NCI-H446 (cell line): ENCODE measurements around the gene SLC9C1.

Source experiments
- DNase-seq, 2 experiments: peaks; one replicate each; lab custom pipeline; 2025; lab: John Stamatoyannopoulos, UW

SLC9C1 gene

DNA sequence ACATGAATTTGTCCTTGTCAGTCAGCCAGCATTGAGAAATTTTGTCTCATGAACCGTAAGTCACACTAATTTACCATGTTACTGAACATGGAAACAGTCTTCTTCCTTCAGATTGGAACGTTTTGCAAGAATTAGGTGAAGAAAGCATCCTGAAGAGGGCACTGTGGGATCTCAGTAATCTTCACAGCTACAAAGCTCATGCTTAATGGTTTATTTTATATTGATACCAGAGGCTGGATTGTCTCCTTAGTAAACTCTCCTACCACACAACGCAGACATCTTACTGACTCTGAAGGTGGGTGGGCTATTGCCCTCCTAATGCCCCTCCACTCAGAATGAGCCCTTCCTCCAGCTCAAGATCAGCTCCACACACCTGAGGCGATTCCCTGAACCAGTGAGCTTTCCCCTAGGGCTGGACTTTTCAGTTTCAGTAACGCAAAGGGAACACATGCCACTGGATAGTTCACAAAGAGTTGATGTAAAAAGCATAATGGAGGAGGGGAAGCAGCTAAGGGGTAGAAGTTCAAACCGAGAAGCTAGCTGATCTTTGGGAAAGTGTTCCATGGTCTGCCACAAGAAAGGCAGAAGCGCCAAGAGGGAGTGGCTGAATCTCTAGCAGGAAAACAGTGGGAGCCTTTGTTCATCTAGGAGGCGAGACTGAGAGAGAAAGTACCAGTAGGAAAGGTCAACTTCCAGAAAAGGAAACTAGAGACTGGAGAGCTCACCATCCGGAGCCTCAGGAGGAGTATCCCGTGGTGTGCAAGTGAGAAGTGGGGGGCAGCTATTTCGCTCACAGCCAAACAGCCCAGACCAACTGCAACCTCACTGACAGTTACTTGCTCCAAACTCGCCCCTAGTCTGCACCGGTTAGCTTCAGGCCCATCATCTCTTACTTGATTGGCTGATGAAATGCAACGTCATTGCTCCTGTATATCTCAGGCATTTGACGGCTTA is at the start of gene SLC9C1:
Gene SLC9C1, minus strand, starts transcription at position 849 of the 954 bp plus-strand sequence. CDS start 7,425 bp downstream, outside the sequence.
- peak; percentile 19 to 49 for DNase-seq

DNA sequence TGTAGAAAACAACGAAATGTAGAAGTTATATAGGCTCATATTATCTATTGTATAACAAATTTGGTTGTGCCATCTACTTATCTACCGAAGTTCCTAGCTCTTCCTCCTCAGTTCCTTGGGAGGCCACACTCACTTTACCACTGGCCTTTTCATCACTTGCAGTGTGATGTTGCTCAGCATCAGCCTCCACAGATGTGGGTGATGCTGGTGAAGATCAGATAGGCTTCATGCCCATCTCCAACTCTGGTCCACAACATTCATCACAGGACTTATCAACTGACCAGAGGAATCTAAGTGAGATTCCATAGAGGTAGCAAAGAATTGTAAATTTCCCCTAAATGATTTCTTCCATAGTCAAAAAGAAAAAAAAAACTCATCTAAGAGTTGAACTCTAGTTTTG is 47.4 kb upstream of the SLC9C1 start:
- DNase-seq: no peak

DNA sequence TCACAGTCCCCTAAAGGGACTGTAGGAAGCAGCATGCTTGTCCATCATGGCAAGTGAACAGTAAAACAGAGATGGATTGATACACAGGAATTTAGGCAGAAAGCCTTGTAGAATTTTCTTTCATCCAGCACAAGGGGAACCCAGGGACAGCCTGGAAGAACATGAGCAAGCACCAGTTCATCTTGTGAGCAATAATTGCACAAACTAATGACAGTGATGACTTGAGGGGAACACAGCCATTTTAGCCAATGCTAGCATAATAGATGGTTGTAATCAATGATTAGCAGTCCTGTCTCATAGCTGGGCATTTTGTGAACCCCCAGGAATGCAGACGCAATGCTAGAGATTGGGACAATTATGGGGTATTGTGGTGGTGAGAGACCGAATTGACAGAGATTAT is 45.6 kb upstream of the SLC9C1 start:
- no peak for DNase-seq

DNA sequence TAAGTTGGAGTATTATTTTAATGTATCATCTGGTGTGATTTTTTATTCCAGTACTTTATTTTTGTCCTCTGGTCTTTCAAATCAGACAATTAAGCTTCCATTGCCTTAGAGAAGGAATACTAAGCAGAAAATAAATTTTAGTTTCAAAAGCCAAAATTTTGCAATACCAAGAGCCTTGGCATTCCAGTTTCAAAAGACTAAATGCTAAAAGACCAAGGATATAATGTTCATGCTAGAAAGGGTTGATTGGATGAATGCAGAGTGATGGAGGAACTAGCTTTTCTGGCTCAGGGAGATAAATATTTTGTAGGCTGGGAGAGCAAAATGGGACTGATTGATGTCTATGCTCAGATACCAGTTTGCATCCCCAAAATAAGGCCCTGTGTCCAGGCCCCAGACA is 45.1 kb upstream of the SLC9C1 start:
- no peak for DNase-seq

DNA sequence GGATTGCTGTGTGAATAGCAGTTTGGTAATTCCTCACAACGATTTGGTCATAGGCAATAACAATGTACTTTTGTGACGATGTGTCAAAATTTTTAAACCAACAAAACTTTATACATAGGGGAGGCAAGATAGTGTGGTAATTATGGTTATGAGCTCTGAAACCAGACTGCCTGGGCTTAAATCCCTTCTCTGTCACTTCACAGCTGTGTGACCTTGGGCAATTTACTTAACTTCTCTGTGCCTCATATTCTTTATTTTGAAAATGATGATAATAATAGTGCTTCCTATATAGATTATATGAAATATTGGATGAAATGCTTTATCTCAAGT is 44.7 kb upstream of the SLC9C1 start:
- no peak for DNase-seq

DNA sequence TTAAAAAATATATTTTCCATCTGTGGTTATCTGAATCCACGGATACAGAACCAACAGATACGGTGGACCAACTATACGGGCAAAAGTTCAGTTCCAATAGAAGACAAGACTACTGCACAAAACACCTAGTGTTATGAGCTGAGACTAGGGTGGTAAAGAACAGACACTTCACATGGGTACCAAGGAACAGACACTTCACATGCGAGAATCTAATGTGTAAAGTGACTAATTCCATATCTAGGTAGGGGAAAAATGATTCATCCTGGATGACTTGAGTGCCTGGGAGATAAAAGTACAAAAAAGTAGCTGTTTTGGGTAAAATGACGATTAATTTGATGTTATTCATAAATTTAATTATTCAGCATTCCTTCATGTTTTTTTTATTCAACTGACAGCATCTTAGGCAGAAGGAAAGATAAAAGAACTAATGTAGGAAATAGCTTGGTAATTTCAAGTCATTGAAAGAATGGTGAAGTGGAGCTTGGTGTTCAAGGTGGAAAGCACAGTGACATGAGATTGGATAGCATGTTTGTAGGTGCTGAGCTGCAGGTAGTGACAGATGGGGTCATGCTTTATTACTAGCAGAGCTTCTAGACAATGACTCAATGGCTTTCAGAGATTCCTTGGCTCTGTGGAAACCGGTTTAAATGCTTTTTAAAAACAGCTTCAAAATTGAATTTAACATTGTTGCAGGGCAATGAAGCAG is 44.2 kb upstream of the SLC9C1 start:
- DNase-seq: no peak

DNA sequence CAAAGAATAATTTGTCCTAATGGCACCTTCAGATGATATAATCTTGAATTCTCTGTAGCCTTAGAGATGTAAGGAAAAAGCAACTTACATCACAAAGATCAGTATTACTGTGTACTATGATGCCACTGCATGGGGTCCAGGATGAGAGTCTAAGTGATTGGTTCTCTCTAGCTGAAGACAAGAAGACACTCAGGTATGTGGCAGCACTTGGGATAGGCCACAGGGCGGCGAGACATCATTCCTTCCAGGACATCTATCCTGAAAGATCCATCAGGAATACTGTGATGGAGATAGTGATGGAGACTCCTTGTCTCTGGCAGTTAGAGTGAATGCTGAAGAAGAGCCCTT is 41.4 kb upstream of the SLC9C1 start:
- DNase-seq: no peak

DNA sequence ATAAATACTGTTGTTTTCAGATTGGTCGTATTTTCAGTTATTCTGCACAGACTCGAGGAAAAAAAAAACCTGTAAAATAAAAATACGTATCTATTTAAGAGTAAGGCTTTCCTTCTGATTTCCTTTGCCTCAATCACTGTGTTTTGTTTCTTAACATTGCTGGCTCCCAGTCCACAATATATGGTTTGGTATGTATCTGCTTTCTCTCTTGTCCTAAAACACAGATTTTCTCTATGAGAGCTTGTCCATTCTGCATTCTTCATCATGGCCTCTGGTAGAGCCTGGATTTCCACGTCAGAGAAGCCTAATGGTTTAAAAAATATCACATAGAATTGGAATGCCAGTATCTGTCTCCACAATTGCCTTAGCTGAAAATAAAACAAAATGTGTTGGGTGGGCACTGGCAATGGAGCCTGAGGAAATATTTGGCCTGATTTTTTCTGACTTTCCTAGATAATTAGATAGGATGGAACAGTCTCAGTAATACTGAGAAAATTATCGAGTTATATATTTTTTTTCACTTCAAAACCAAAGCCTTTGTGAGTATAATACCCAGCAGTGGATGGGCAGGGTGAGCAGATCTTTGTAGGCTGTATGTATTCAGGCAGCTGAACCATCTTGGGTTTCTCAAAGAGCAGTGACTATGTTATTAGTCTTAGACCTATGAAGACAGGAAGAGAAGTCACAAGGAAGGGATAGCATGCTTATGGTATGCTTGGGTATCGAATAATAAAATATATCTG is 40.8 kb upstream of the SLC9C1 start:
- DNase-seq: no peak

DNA sequence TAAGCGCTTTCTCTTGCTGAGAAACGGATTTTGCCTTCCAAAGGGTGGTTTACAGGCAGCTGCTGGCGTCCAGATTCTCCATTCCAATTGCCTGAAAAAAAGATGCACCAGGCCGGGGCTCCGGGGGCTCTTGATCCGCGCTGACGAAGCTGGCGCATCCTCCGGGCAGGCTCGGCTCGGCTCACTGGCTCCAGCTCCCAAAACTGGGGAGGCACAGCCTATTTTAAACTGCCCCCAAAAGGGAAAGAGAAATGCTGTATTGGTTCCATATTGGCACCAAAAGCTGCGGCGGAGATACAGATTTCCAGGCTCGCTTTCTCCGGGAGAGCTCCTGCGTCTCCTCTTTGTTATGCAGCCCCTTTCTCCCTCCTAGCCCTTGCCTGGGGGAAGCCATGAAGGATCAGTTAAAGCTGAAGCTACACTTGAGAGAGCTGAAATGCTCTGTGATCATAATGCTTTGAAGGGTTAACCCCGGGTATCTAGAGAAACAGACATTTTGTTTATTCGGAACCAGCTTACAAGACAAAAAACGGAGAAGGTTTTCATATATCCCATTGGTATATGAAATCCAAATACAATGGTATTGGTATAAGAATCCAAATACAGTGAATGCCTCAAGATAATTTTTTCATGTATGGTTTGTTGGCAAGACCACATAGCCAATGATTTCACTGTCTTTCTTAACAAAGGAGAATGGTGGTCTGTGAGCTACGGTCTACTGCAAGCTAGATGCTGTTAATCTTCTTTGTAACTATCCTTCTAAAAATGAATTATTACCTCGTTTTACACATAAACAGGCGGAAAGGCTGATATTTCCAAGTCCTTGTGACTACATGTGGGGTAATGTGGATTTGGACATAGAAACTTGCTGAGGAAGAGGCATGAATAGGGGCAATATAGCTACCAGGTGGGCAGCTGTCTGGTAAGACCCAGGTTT is 39.6 kb upstream of the SLC9C1 start:
- DNase-seq: no peak

DNA sequence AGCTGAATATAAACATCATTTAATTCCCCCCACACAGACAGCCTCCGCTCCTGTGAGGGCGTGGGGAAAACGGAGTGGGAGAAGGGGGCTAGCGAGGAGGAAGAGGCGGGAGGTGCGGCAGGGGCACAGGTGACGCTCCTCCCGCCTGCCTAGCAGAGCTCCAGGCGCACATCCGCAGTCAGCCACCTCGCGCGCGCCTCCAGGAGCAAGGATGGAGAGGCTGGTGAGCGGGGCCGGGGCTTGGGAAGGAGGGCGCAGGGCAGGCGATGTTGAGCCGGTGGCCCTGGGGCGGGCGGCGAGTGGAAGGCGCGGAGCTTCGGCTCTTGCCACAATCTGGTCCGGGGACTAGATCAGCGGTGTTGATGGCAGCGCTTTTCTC is 39.0 kb upstream of the SLC9C1 start, which contains the start of gene CD200:
Gene CD200, plus strand, starts transcription at position 155 of the 379 bp plus-strand sequence. Its CDS starts 57 bp downstream, at position 212.
- no peak for DNase-seq

DNA sequence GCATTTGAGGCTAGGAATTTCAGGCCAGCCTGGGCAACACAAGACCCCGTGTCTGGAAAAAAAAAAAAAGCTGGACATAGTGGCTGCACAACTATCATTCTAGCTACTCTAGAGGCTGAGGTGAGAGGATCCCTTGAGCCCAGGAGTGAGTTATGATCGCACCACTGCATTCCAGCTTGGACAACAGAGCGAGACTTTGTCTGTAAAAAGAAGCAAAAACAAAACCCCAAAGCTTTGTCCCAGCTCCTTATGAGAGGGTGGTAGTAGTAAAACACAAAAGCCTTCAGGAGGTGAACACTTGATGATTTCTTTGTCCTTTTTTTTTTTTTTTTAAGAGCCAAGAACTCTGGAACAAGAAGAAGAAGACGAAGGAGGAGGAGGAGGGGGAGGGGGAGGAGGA is 37.8 kb upstream of the SLC9C1 start:
- DNase-seq: no peak

DNA sequence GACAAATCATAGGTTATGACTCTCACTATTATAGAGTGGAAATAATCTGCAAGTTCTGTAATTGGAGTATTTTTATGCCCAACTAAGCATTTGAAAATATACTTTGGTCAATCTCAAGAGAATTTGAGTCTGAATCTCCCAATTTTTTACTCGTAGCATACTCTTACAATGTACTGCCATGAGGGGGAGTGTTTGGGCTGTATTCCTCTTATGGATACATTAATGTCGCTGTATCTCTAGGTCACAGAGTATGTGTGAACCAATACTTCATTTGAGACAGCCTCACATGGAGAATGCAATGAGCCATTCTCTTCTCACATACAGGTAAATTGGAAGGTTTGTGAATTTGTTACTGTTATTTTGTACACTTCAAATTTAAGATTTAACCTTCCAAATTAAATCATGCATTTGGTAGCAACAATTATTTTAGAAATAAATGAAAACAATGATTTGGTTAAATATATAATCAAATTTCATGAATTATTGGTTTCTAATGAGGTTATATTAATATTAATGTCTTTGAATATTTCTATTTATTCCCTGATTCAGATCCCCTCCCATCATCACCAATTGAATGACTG is 33.4 kb upstream of the SLC9C1 start:
- DNase-seq: peak in 1 of 2 experiments; percentile 24

DNA sequence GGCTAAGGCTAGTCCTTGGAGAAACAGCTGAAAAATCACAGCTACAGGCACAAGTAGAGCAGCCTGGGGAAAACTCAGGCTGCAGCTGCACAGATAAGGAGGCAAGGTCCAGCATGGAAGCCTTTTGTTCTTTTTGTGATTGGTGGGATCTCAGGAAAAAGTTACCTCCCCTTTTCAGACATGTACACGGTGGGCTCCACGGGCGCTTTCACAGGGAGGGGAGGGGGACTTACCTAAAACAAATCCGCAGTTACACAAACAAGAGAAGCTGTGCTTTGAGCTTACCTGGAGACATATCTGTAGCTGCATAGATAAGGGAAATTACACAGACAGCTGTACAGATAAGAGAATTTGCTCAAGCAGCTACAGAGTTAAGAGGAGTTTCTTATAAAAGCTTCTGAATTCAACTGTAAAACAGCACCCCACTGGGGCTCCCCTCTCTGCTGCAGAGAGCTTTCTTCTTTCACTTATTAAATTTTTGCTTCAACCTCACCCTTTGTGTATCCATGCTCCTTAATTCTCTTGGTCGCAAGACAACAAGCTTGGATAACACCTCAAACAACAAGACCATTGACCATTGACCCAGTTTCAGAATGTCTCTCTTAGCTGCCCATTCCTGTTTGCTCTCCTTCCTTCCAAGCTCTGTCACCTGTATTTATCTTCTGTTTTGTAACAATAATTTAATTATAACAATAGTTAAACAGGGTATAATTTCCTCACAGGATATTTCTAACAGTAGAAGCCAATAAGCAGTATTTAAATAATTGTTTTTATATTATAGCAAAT is 28.0 kb upstream of the SLC9C1 start:
- DNase-seq: no peak

DNA sequence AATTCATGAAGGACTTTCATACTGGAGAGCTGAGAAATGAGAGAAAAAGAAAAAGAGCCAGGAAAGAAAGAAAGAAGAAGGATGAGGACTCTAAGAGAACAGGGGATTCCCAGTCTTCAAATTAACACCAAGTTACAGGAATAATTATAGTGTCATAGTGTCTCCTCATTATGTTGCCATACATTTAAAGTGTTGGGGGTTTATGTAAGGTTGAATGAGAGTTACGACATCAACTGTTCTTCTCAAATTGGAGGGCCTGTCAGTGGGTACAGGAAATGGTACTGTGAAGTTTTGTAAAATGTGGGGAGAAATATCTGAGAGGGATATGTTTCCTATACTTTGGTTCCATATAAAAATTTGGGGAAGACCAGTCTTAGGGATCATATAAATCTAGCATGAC is 26.7 kb upstream of the SLC9C1 start:
- no peak for DNase-seq

DNA sequence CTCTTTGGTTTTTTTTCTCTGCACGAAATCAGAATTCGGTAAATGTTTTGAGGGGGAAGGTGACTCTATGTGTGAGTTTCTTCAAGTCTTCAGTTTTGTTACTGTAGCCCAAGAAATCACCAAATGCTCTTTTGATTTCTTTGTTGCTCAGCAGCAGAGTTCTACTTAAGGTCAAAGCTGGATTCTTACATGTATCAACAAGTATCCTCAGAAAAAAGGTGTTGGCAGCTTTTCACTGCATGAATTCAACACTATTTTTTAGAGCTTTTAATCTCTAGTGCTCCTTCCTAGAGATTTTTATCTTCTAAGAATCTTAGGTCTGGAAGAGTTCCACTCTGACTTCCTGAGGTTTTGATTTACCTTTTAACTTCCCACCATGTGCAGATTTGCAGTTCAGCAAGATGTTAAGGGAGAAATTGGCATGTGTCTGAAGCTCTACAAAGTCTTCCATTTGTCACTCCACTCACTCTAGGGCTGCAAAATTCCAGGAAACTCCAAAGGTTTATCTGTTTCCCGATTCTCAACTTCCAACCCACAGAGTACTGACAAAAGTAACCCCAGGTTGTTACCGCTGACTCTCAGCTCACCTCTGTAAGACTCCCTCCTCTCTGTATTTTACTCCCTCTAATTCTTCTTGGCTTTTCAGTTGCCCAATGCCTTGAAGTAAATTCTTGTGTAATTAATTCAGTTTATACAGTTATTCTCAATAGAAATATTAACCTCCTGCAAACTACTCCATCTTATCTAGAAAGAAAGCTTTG is 25.7 kb upstream of the SLC9C1 start:
- no peak for DNase-seq

DNA sequence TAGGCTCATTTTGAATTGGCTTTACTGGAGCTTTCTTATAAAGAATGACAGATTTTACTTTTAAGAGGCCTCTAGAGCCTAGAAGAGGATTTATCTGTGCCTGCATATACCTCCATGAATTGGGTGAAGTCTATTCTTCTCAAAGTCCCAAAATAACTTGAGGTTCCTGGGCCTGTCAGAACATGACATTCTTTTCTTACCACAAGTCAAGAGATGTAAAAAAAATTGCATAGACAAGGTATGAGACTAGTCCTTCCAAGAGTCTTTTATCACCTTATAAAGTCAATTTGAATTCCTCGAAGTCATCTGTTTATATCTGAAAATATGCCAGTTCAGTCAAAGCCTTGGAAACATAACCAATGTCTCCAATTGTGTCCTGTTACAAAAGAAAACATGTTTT is 21.8 kb upstream of the SLC9C1 start:
- DNase-seq: no peak

DNA sequence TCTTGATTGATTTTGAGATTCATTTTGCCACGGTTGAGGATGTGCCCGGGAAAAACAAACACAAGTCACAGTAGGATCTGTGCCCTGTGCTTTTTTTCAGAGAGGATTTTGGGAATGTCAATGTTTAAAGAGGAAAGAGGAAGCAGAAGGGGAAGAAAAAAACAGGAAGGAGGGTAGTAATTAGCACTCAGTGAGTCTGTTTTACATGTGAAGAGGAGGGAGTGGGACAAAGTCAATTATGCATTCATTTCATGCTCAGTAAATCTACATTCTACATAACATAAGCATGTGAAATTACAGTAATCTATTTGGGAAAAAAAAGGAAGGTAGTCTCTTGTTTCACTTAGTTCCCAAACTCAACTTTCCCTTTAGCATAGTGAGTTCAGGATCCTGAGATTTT is 20.6 kb upstream of the SLC9C1 start:
- no peak for DNase-seq

DNA sequence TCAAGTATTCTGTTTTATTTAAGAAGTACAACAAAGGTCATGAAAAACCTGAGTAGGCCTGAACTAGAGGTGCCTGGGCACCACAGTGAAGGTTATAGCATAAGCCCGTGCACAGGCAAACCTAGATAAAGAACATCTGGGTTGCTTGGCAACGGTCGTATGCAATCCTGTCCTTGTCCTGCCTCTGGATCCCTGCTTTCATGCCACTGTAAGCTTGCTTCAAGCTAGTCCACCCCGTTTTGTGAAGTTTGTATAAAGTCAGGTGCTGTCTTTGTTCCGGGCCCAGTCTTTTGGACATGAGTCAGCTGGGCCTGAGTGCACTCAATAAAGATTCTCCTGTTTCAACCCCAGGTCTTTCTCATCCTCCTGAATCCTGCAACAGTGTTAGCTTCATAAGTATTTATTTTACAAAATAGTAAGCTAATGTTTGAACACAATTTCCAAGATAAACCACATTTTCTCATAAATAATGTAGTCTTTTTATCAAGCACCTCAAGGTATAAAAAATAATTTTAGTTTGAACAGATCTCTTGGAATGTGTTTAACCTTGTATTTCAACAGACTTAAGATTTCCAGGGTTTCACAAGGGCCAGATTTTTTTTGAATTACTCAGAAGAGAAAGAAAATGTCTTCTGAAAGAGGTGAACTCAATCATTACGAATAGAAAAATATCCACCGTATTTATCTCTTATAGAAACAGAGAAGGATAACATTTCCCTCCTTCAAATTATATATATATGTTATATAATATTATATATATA is 14.3 kb upstream of the SLC9C1 start:
- no peak for DNase-seq

DNA sequence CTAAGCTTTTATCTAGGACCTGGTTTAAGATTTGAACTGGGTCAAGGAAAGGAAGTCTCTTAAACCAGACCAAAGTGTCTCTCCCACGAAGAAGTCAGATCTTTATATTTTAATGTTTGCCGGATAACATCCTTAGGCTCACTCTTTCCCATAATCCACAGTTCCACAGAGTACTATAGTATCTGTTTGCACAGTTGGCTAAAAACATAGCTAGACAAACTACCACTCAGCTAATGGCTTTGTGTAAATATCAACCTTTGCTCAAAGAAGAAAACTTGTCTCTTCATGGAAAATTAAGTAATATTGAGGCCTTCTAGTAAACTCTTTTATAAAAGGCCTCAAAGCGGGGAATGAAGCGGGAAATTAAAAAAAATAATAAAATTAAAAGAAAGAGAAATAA is 13.5 kb upstream of the SLC9C1 start:
- DNase-seq: no peak
